SK-N-SH (cell line): ENCODE measurements around the gene NR6A1. TPM values are rescaled to one million over a fixed set of nuclear protein-coding genes. Genes with fewer than 3 reads are reported as not detected.

Source experiments
- CTCF ChIA-PET: fragments of 300-600, 350-600 bp; formaldehyde crosslinking; extraction: SDS; loops from one replicate; lab custom pipeline; 2021; lab: Yijun Ruan, JAX
- POLR2A ChIA-PET: fragments of 350-600 bp; sonication (Branson Sonifier 250); formaldehyde crosslinking; extraction: SDS; loops from one replicate; lab custom pipeline; 2020; ENCODE audit warnings: antibody characterized with exemption, inconsistent platforms; lab: Yijun Ruan, JAX
- DNase-seq: peaks from one replicate; pipeline ENCODE4 v3.0.0; 2012
- H2AFZ ChIP-seq: fragments of 200-600 bp; sonication (generic); 2 replicates; pipeline ENCODE4 v1.8.1; 2016; ENCODE audit warnings: antibody characterized with exemption, mild to moderate bottlenecking, low read depth
- H3F3A ChIP-seq: fragments of 200-600 bp; sonication (generic); replicated peaks from 2 replicates; pipeline ENCODE3; 2016; ENCODE audit warnings: antibody characterized with exemption, mild to moderate bottlenecking; ENCODE audit not compliant: insufficient read depth
- H3K27ac ChIP-seq, 2 experiments: fragments of 200-500 bp in 1 of 2; fragments of 200-600 bp in 1 of 2; sonication (Bioruptor generic) in 1 of 2; sonication (generic), shearing (Covaris generic) in 1 of 2; 2 replicates each; pipeline versions ENCODE4 v1.5.1 to v1.6.1; 2014 to 2016; ENCODE audit warnings: low read depth in 2 of 2, inconsistent platforms in 1 of 2, low read length in 1 of 2, mild to moderate bottlenecking in 1 of 2, mixed read lengths in 1 of 2
- H3K27me3 ChIP-seq: fragments of 200-600 bp; sonication (generic), shearing (Covaris generic); 2 replicates; pipeline ENCODE4 v1.6.1; 2016; ENCODE audit warnings: mixed run types; ENCODE audit not compliant: insufficient read depth
- H3K36me3 ChIP-seq, 2 experiments: fragments of 200-500 bp in 1 of 2; fragments of 200-600 bp in 1 of 2; sonication (Bioruptor generic) in 1 of 2; sonication (generic) in 1 of 2; replicated peaks in 1 of 2; 2 replicates each; pipeline versions ENCODE3 to v1.5.1; 2014 to 2016; ENCODE audit warnings: low read length in 1 of 2, mild to moderate bottlenecking in 1 of 2; ENCODE audit not compliant: insufficient read depth in 2 of 2, control insufficient read depth in 1 of 2
- H3K4me1 ChIP-seq, 2 experiments: fragments of 200-500 bp in 1 of 2; fragments of 200-600 bp in 1 of 2; sonication (Bioruptor generic) in 1 of 2; sonication (generic), shearing (Covaris generic) in 1 of 2; 2 replicates each; pipeline versions ENCODE4 v1.5.1 to v1.6.1; 2014 to 2016; ENCODE audit warnings: low read depth in 1 of 2, low read length in 1 of 2, mixed run types in 1 of 2; ENCODE audit not compliant: insufficient read depth in 2 of 2, control insufficient read depth in 1 of 2
- H3K4me2 ChIP-seq: fragments of 200-600 bp; sonication (generic), shearing (Covaris generic); 2 replicates; pipeline ENCODE4 v1.6.1; 2017; ENCODE audit warnings: mixed run types
- H3K4me3 ChIP-seq, 2 experiments: fragments of 200-500 bp in 1 of 2; fragments of 200-600 bp in 1 of 2; sonication (Bioruptor generic) in 1 of 2; sonication (generic), shearing (Covaris generic) in 1 of 2; 2 replicates each; pipeline versions ENCODE4 v1.5.1 to v1.8.1; 2014 to 2016; ENCODE audit warnings: low read depth in 2 of 2, inconsistent platforms in 1 of 2, low read length in 1 of 2, mild to moderate bottlenecking in 1 of 2, mixed read lengths in 1 of 2, moderate library complexity in 1 of 2
- H3K79me2 ChIP-seq: fragments of 200-600 bp; sonication (generic); 2 replicates; pipeline ENCODE4 v1.8.1; 2017; ENCODE audit warnings: mild to moderate bottlenecking; ENCODE audit not compliant: insufficient read depth
- H3K9ac ChIP-seq: fragments of 200-600 bp; sonication (generic); 2 replicates; pipeline ENCODE4 v1.6.1; 2017; ENCODE audit warnings: mixed run types
- H3K9me2 ChIP-seq: fragments of 200-600 bp; sonication (generic); 2 replicates; pipeline ENCODE4 v1.6.1; 2017; ENCODE audit warnings: mixed run types
- H3K9me3 ChIP-seq: fragments of 200-600 bp; sonication (generic); 2 replicates; pipeline ENCODE4 v1.6.1; 2017; ENCODE audit warnings: mixed run types, mild to moderate bottlenecking, moderate library complexity
- H4K20me1 ChIP-seq: fragments of 200-600 bp; sonication (generic); 2 replicates; pipeline ENCODE4 v1.6.1; 2017; ENCODE audit warnings: mild to moderate bottlenecking, mixed run types; ENCODE audit not compliant: insufficient read depth
- CTCF ChIP-seq: fragments of 200-600 bp; sonication (generic); IDR thresholded peaks from 2 replicates; pipeline ENCODE4 v1.6.1; 2017; ENCODE audit warnings: antibody characterized with exemption, mild to moderate bottlenecking, moderate library complexity
- REST ChIP-seq: IDR thresholded peaks from 2 replicates; pipeline ENCODE4 v1.6.1; 2012; ENCODE audit warnings: mild to moderate bottlenecking, low read depth, low read length, moderate library complexity
- TCF12 ChIP-seq: IDR thresholded peaks from 2 replicates; pipeline ENCODE4 v1.4.0; 2012
- USF2 ChIP-seq: fragments of 150-350 bp; IDR thresholded peaks from 2 replicates; pipeline ENCODE4 v1.6.1; 2017; ENCODE audit warnings: antibody characterized with exemption, low read length, low read depth, borderline replicate concordance
- YY1 ChIP-seq: IDR thresholded peaks from 2 replicates; pipeline ENCODE4 v1.4.0; 2012; ENCODE audit warnings: low read depth, mild to moderate bottlenecking
- WGBS: methylation state at CpG from one replicate; pipeline ENCODE4 v1.1.6; 2017; ENCODE audit warnings: low lambda C conversion rate; 5-methylcytosine and 5-hydroxymethylcytosine counted together
- polyA plus RNA-seq, 3 experiments: library from polyadenylated mRNA; depleted of rRNA; stranded (reverse); fragments of >200 nt; gene quantifications; 2 replicates each; pipeline ENCODE4 v1.2.3, GENCODE V29; 2012

The NR6A1 gene
- polyA plus RNA-seq, 1 of the 3 experiments (the other 2 are of a cell fraction): 1.2 TPM

GRCh38 chr9:124766815-124767554 lies 4.1 kb downstream of the NR6A1 start:
- POLR2A ChIA-PET: no interaction called here
- H3K27me3 ChIP-seq: no peaks in the 10 kb centered on the region

More at GRCh38 chr9:124766815-124767554, 4.1 kb downstream of the NR6A1 start:
- Histone ChIP-seq H3K27ac (no peak overlapping the region), H3K4me3 (no peak overlapping the region), H3K4me2 (no peak overlapping the region), H3K9me2 (no peaks in the 10 kb centered on the region), H2AFZ (no peak overlapping the region), H3K9me3 (no peaks in the 10 kb centered on the region), H3F3A (peaks cover 15% of the 10 kb centered on the region), H4K20me1 (peaks cover 24% of the 10 kb centered on the region; the same call in 1 of the 2 replicates), H3K36me3 (no peaks in the 10 kb centered on the region), H3K4me1 (peaks cover 8 to 16% of the 10 kb centered on the region in 2 experiments; a peak in 3 of 4 replicates), H3K9ac (no peak overlapping the region), H3K79me2 (peaks cover 62% of the 10 kb centered on the region)
- no peak for TF ChIP-seq USF2
- TF ChIP-seq TCF12: no peak
- TF ChIP-seq YY1: no peak
- TF ChIP-seq REST: no peak
- TF ChIP-seq CTCF: peak; percentile 45
- WGBS: 85% methylated on average over 4 of the region's 4 CpGs
- no peak for DNase-seq
- CTCF ChIA-PET: interaction anchor here (0.6 to 9.6 kb wide), 19 partner anchors 7 to 347 kb away, joined by 3 to 78 read pairs (median 5); partner anchors contain the start of genes NR6A1, OLFML2A and WDR38
